OCI-LY1 (cell line): ENCODE results near the gene MYO1A.

ENCODE experiments used
- H2AFZ ChIP-seq: fragments of 200-600 bp; sonication (generic), shearing (Covaris generic); 2 replicates; pipeline ENCODE4 v1.6.0; 2014; ENCODE audit warnings: antibody characterized with exemption, mild to moderate bottlenecking, low read length
- H3F3A ChIP-seq: fragments of 200-600 bp; sonication (generic), shearing (Covaris generic); 2 replicates; pipeline ENCODE4 v1.6.0; 2014; ENCODE audit warnings: mild to moderate bottlenecking, antibody characterized with exemption, low read length, moderate library complexity; ENCODE audit not compliant: insufficient read depth
- H3K27ac ChIP-seq: fragments of 200-600 bp; sonication (generic); 2 replicates; pipeline ENCODE4 v1.5.1; 2014; ENCODE audit warnings: low read length, mixed run types, mild to moderate bottlenecking, low read depth; ENCODE audit not compliant: poor library complexity, severe bottlenecking
- H3K27me3 ChIP-seq: fragments of 200-600 bp; sonication (generic); 2 replicates; pipeline ENCODE4 v1.6.0; 2014; ENCODE audit warnings: antibody characterized with exemption, mild to moderate bottlenecking, low read length, moderate library complexity; ENCODE audit not compliant: insufficient read depth
- H3K36me3 ChIP-seq: fragments of 200-600 bp; sonication (generic); 2 replicates; pipeline ENCODE4 v1.6.1; 2014; ENCODE audit warnings: mild to moderate bottlenecking, antibody characterized with exemption, low read length, moderate library complexity, mixed read lengths; ENCODE audit not compliant: insufficient read depth
- H3K4me1 ChIP-seq: fragments of 200-600 bp; sonication (generic); 2 replicates; pipeline ENCODE4 v1.5.1; 2014; ENCODE audit warnings: mild to moderate bottlenecking, low read length, moderate library complexity; ENCODE audit not compliant: insufficient read depth, severe bottlenecking
- H3K4me2 ChIP-seq: fragments of 200-600 bp; sonication (generic), shearing (Covaris generic); 2 replicates; pipeline ENCODE4 v1.6.1; 2014; ENCODE audit warnings: low read length
- H3K4me3 ChIP-seq: fragments of 200-600 bp; sonication (generic); 2 replicates; pipeline ENCODE4 v1.5.1; 2014; ENCODE audit warnings: low read length, low read depth, mild to moderate bottlenecking, mixed read lengths; ENCODE audit not compliant: poor library complexity, severe bottlenecking
- H3K79me2 ChIP-seq: fragments of 200-600 bp; shearing (Covaris generic); 2 replicates; pipeline ENCODE4 v1.6.1; 2016; ENCODE audit warnings: mixed run types, low read length, mixed read lengths; ENCODE audit not compliant: insufficient read depth
- H3K9ac ChIP-seq: fragments of 200-600 bp; sonication (generic), shearing (Covaris generic); 2 replicates; pipeline ENCODE4 v1.6.1; 2014; ENCODE audit warnings: mild to moderate bottlenecking, low read length, mixed read lengths
- H3K9me2 ChIP-seq: fragments of 200-600 bp; sonication (generic), shearing (Covaris generic); 2 replicates; pipeline ENCODE4 v1.6.1; 2014; ENCODE audit warnings: low read depth, mild to moderate bottlenecking, low read length, mixed read lengths
- H3K9me3 ChIP-seq: fragments of 200-600 bp; shearing (Covaris generic); 2 replicates; pipeline ENCODE4 v1.6.1; 2014; ENCODE audit warnings: low read length, mixed read lengths
- H4K20me1 ChIP-seq: fragments of 200-600 bp; sonication (generic), shearing (Covaris generic); 2 replicates; pipeline ENCODE4 v1.6.0; 2016; ENCODE audit warnings: mild to moderate bottlenecking, low read length; ENCODE audit not compliant: insufficient read depth
- EZH2 ChIP-seq: fragments of 200-600 bp; sonication (generic), shearing (Covaris generic); IDR thresholded peaks from 2 replicates; pipeline ENCODE4 v1.8.0; 2017; ENCODE audit warnings: borderline replicate concordance, mixed run types, mild to moderate bottlenecking, antibody characterized with exemption, low read length, moderate library complexity, mixed read lengths
- TF ChIP-seq, protein P1 (sequence below): fragments of 200-600 bp; sonication (generic), shearing (Covaris generic); IDR thresholded peaks from 2 replicates; pipeline ENCODE4 v1.5.1; 2017; ENCODE audit warnings: mild to moderate bottlenecking, antibody characterized with exemption, low read length, moderate library complexity, mixed read lengths

Gene MYO1A

DNA sequence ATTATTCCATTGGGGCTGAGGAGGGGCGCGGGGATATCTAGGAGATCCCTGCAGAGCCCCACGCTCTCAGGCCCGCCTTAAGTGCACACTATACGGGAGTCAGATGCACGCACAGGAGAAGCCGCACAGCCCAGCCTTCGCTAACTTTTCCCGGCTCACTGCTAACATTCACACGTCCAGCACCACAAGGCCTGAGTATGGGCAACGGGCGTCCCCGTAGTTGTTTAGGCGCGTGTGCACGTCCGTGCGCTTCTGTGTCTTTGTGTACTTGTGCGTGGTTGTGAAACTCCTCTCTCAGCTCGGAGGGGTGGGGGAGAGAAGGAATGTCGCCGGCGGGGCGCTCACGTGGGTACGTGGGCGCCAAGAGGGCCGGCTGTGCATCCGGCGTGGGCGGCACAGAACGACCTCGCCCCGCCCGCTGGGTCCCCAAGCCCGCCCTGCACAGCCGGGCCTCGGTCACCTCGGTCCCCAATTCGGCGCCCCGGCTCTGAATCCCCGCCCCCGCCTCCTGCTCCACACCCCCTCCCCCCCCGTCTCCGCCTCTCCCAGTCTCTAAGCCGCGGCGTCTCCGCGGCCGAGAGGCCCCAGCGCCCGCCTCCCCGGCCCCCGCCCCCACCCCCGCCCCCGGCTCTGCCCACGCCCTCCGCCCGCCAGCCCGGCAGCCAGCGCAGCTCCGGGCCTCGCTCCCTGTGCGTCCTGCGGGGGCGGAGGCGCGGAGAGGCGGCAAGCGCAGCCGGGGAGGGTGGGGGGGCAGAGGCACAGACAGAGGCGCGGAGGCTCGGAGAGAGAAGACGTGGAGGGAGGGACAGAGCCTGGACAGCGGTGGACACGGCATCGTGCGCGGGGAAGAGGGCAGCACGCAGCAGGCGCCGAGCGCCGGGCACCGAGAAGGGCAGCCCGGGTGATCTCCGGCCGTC, 38.7 kb upstream of the MYO1A start, which contains the start of gene NAB2:
TSS of gene NAB2 (plus strand) at position 761 of the 917 bp plus-strand sequence. CDS start 158 bp downstream, outside the sequence.
- no peaks in the 10 kb centered on the region for H3K79me2 ChIP-seq
- H3K4me1 ChIP-seq = peaks cover 38% of the 10 kb centered on the region
- H3K9me2 ChIP-seq = no peaks in the 10 kb centered on the region
- H3K36me3 ChIP-seq = no peaks in the 10 kb centered on the region
- TF ChIP-seq, protein P1, sequence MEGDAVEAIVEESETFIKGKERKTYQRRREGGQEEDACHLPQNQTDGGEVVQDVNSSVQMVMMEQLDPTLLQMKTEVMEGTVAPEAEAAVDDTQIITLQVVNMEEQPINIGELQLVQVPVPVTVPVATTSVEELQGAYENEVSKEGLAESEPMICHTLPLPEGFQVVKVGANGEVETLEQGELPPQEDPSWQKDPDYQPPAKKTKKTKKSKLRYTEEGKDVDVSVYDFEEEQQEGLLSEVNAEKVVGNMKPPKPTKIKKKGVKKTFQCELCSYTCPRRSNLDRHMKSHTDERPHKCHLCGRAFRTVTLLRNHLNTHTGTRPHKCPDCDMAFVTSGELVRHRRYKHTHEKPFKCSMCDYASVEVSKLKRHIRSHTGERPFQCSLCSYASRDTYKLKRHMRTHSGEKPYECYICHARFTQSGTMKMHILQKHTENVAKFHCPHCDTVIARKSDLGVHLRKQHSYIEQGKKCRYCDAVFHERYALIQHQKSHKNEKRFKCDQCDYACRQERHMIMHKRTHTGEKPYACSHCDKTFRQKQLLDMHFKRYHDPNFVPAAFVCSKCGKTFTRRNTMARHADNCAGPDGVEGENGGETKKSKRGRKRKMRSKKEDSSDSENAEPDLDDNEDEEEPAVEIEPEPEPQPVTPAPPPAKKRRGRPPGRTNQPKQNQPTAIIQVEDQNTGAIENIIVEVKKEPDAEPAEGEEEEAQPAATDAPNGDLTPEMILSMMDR = no peak
- TF ChIP-seq EZH2 = no peak
- H2AFZ ChIP-seq = no peak within 1 kb of the TSS
- H3K27ac ChIP-seq = peak within 1 kb of the TSS; percentile 90
- H3K4me2 ChIP-seq = peak within 1 kb of the TSS; percentile 95
- H3K4me3 ChIP-seq = peak within 1 kb of the TSS; percentile 74
- peaks cover 6% of the 10 kb centered on the region; the same call in 1 of the 2 replicates for H3F3A ChIP-seq
- no peaks in the 10 kb centered on the region for H3K27me3 ChIP-seq
- no peaks in the 10 kb centered on the region for H3K9me3 ChIP-seq
- peak within 1 kb of the TSS; percentile 88 for H3K9ac ChIP-seq
- no peaks in the 10 kb centered on the region for H4K20me1 ChIP-seq

DNA sequence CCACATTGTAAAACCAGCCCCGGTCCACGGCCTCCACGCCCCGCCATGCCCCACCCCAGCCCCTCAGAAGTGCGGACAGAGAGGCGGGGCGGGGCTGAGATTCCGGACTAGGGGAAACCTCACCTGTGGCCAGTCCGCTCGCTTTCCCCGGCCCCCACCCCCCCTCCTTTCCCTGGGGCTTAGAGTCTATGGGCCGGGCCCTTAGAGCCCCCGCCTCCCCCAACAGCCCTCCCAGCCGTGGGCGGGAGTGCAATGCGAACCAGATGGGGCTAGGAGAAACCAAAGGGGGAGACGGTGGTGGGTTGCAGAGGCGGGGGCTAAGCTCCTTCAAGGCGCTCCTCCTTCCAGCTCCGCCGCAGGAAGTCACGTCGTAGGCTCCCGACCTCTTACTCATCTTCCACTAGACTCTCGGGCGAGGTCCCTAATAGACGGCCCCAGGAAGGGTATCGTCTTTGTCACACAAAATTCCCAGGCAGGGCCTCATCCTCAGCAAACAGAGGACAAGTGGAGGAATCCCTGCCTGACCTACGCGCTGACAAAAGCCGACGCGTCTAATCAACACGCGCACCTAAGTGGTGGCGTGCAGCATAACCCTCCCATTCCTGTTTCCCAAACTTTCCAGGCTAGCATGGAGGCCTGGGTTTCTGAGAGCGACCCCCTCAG, 37.9 kb upstream of the MYO1A start:
- Histone ChIP-seq H3K4me3 (peak overlapping the region; percentile 74), H3K9ac (peak overlapping the region; percentile 88), H3K79me2 (no peaks in the 10 kb centered on the region), H3K27me3 (no peaks in the 10 kb centered on the region), H3K9me3 (no peaks in the 10 kb centered on the region), H3K27ac (peak overlapping the region; percentile 90), H3K4me2 (peak overlapping the region; percentile 95), H3K36me3 (no peaks in the 10 kb centered on the region), H3F3A (peaks cover 6% of the 10 kb centered on the region; the same call in 1 of the 2 replicates), H3K4me1 (peaks cover 33% of the 10 kb centered on the region), H2AFZ (no peak overlapping the region), H4K20me1 (no peaks in the 10 kb centered on the region), H3K9me2 (no peaks in the 10 kb centered on the region)
- no peak for TF ChIP-seq EZH2
- TF ChIP-seq, protein P1 = no peak

DNA sequence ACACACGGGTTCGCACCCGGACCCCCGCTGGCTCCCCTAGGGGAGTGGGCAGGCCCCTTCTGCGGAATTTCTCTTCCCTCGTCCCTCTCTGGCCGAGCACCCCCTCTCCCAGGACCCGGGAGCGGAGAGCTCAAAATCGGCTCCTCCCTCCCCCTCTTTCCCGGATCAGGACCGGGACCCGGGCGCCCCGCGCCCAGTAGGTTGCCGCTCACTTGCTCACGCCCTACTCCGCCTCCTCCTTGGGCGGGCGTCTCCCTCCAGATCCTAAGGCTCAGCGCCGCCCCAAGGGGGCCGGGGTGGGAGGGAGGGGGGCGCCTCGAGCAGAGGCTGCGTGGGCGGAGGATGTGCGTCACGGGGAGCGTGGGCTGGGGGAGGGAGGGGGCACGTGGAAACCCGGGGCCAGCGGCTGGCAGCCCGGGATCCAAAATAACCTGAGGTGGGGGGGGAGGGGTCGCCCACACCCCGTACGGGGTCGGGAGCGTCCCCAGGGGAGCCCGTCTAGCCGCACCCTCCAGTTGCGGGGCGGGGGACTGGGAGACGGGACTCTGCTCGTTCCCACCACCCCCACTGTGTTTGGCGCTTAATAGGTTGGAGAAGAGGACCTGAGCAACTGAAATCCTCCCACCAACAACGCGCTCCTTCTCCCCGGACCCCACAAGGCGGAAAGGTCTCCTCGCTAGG, 37.2 kb upstream of the MYO1A start:
- H3K4me2 ChIP-seq = peak overlapping the region; percentile 95
- H3K9ac ChIP-seq = peak overlapping the region; percentile 88
- H3K79me2 ChIP-seq = no peaks in the 10 kb centered on the region
- H3K36me3 ChIP-seq = no peaks in the 10 kb centered on the region
- no peak for TF ChIP-seq EZH2
- TF ChIP-seq, protein P1 = no peak
- no peak overlapping the region for H2AFZ ChIP-seq
- H3K9me3 ChIP-seq = no peaks in the 10 kb centered on the region
- no peaks in the 10 kb centered on the region for H4K20me1 ChIP-seq
- peaks cover 6% of the 10 kb centered on the region; the same call in 1 of the 2 replicates for H3F3A ChIP-seq
- H3K4me1 ChIP-seq = peaks cover 33% of the 10 kb centered on the region
- peak overlapping the region; percentile 74 for H3K4me3 ChIP-seq
- no peaks in the 10 kb centered on the region for H3K27me3 ChIP-seq
- H3K27ac ChIP-seq = peak overlapping the region; percentile 90
- no peaks in the 10 kb centered on the region for H3K9me2 ChIP-seq
